ENCODE measurements around the gene GLDC.

DNA sequence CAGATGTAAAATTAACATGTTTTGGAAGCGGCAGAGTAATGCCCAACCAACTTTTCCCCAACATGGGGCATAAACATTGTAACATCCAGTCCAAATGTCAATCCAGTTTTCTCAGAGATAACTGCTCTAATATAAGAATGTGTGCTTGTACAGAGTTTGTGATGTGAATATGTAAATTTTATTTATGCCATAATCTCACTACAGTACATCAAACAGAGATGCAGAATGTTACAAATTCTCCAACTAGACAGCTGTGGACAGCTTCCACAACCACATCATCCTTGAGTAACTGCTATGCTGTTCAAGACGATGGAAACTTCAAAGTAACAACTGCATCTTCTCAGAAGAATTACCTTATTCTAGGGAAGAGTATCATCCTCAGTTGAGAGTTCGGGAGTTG lies 109.9 kb downstream of the GLDC start:
- TF ChIP-seq, protein P1, sequence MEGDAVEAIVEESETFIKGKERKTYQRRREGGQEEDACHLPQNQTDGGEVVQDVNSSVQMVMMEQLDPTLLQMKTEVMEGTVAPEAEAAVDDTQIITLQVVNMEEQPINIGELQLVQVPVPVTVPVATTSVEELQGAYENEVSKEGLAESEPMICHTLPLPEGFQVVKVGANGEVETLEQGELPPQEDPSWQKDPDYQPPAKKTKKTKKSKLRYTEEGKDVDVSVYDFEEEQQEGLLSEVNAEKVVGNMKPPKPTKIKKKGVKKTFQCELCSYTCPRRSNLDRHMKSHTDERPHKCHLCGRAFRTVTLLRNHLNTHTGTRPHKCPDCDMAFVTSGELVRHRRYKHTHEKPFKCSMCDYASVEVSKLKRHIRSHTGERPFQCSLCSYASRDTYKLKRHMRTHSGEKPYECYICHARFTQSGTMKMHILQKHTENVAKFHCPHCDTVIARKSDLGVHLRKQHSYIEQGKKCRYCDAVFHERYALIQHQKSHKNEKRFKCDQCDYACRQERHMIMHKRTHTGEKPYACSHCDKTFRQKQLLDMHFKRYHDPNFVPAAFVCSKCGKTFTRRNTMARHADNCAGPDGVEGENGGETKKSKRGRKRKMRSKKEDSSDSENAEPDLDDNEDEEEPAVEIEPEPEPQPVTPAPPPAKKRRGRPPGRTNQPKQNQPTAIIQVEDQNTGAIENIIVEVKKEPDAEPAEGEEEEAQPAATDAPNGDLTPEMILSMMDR (conservative IDR thresholded peaks at IDR 0.05; ENCODE audit: low read length): no peak
- no peak for TF ChIP-seq EZH2phosphoT487 (IDR thresholded peaks at IDR 0.05; ENCODE audit: borderline replicate concordance, low read depth, low read length)

Data from OCI-LY7 (cell line).